Left ventricle myocardium inferior (tissue), 1 donor: ENCODE results near the gene CD247. TPM values are rescaled to one million over a fixed set of nuclear protein-coding genes. Genes with fewer than 3 reads are reported as not detected.

ENCODE experiments used
- DNase-seq: peaks from one replicate; pipeline ENCODE4 v3.0.0-alpha.2; 2020
- H3K27ac ChIP-seq: fragments of 200-600 bp; replicated peaks from 2 replicates; pipeline ENCODE4 v1.8.0; 2021
- H3K27me3 ChIP-seq: fragments of 200-600 bp; 2 replicates; pipeline ENCODE4 v1.8.0; 2021; ENCODE audit warnings: low read depth
- H3K36me3 ChIP-seq: fragments of 200-600 bp; 2 replicates; pipeline ENCODE4 v1.8.0; 2021
- H3K4me1 ChIP-seq: fragments of 200-600 bp; 2 replicates; pipeline ENCODE4 v1.8.0; 2021
- H3K4me3 ChIP-seq: fragments of 200-600 bp; 2 replicates; pipeline ENCODE4 v1.8.0; 2021; ENCODE audit warnings: mild to moderate bottlenecking, moderate library complexity
- H3K9me3 ChIP-seq: fragments of 200-600 bp; replicated peaks from 2 replicates; pipeline ENCODE4 v1.8.0; 2021
- CTCF ChIP-seq: fragments of 200-600 bp; IDR thresholded peaks from 2 replicates; pipeline ENCODE4 v1.8.0; 2021; ENCODE audit warnings: antibody characterized with exemption, mild to moderate bottlenecking, borderline replicate concordance
- intact Hi-C: fragments of 100-400 bp; cut with micrococcal nuclease; formaldehyde crosslinking; loops from one replicate; pipeline ENCODE4 v1.11.0; 2022
- total RNA-seq: library from RNA; stranded (reverse); fragmentation: NEBNext Ultra II Directional; extraction: Animal tissue kit (Norgen Biotek cat#: 25700); gene quantifications from one replicate; pipeline ENCODE4 v1.2.1, GENCODE V29; 2021
- donor health status: DM: no; HTN: yes; CAD: no; lungs with severe emphysema.

CD247 gene
- total RNA-seq, 1 donor from 2014 or later, result 0.82 TPM

- Histone ChIP-seq H3K27ac (no peak overlapping the region), H3K4me3 (no peak overlapping the region), H3K27me3 (peaks cover 10% of the 10 kb centered on the region), H3K4me1 (no peaks in the 10 kb centered on the region), H3K36me3 (no peaks in the 10 kb centered on the region), H3K9me3 (peaks cover 12% of the 10 kb centered on the region)
- DNase-seq, result no peak
- intact Hi-C loops, result no loop called here
- no peak for TF ChIP-seq CTCF
Measured at GRCh38 chr1:167520711-167521206, 2.4 kb upstream of the CD247 start.

DNA sequence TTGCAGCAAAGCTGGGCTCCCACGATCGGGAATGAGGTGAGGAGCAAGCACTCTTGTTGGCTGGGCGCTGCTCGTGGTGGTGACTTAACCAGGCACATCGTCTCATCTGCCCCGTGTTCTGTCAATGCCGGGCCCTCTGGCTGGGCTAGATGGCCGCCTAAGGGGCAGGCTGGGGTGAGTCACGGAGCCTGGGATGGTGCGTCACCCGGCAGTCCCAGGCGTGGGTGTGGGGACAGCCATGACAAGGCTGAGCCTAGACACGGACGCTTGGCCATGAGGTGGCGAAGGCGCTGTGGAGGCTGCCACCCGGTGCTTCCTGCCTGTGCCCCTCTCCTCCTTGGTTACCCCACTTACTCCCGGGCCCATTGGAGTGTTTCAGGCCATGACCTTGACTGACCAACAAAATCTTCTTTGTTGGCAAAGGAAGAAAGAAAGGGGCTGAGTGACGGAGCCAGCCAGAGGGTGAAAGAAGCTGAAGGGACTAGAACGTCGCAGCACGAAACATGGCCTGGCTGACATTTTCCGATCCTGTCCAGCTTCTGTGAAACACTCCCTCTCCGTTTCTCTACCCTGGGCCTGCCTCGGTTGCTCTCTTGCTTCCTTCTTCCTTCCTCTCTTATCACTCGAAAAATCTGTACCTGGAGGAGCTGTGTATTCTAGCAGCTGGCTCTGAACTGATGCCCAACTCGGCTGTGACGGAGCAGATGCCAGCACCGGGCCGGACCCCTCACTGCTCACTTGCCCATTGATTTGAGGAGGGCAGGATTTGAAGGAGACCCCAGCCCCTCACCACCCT is 596 bp downstream of the CD247 start:
- Histone ChIP-seq H3K27ac (no peak overlapping the region), H3K27me3 (peaks cover 21% of the 10 kb centered on the region), H3K4me1 (no peaks in the 10 kb centered on the region), H3K36me3 (no peaks in the 10 kb centered on the region), H3K4me3 (no peak overlapping the region), H3K9me3 (no peaks in the 10 kb centered on the region)
- intact Hi-C loops, result no loop called here
- no peak for DNase-seq
- TF ChIP-seq CTCF, result no peak

DNA sequence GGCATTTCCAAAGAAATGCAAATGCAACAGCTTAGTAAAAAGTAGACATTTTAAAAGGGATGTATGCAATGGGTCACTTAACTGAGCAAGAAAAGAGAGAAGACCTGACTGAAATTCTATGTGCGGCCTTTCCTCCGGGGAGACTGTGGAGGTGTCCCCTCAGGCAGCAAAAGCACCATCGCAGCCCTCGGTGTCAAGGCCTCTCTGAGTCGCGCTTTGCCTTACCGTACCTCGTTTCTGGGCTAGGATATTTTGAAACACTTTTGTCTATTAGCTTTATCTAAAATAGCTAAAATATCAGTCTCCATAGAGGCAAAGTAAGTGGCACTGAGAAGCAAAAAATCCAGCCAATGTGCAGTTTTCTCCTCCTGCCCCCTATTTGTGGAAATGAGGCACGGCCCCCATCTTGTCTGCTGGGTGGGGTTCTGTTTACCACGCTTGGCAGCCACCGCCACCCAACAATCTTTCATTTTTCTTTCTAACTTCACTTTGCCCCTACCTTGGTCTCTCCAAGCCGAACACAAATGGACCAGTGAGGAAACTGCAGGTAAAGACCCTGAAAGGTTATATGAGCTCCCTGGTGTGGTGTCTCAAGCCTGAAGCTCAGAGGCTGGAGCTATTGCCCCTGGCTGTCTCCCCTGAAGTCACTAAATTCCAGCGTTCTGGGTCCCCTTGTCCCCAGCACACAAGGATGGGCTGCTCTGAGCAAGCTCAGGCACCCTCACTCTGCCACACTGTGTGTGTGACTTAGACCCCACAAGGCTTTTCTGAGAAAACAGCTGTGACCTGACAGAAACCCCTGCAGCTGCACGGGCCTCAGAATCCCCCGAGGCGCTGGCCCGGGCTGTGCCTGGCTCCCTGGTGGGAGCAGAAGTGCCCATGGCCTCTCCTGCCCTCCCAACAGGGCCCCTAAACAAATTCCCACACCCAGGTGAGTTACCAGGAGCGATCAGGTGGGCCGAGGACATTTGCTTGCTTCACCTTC is 1.6 kb downstream of the CD247 start:
- Histone ChIP-seq H3K4me3 (no peak overlapping the region), H3K27me3 (peaks cover 29% of the 10 kb centered on the region), H3K36me3 (no peaks in the 10 kb centered on the region), H3K4me1 (no peaks in the 10 kb centered on the region), H3K9me3 (no peaks in the 10 kb centered on the region), H3K27ac (no peak overlapping the region)
- no peak for DNase-seq
- intact Hi-C loops, result no loop called here
- TF ChIP-seq CTCF, result no peak

- Histone ChIP-seq H3K4me1 (no peaks in the 10 kb centered on the region), H3K36me3 (no peaks in the 10 kb centered on the region), H3K27me3 (peaks cover 29% of the 10 kb centered on the region), H3K4me3 (no peak overlapping the region), H3K27ac (no peak overlapping the region), H3K9me3 (no peaks in the 10 kb centered on the region)
- TF ChIP-seq CTCF, result no peak
- DNase-seq, result no peak
- intact Hi-C loops, result no loop called here
Measured at GRCh38 chr1:167515893-167516321, 2.4 kb downstream of the CD247 start.

DNA sequence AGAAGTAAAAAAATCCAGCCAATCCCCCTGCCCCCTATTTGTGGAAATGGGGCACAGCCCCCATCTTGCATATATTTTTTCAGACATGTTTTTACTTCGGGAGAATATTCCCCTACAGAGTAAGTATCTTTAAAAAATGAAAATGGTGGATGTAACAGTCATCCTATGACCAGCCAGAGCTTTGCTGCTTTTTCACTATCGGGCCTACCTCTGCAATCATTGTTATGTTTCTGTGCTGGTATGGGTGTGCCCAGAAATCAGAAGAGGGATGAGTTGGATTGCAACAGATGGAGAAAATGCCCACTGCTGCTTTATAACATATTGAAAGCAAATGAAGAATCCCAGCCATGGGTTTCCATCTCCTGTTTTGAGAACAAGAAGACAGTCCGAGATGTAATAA is 2.9 kb downstream of the CD247 start:
- Histone ChIP-seq H3K27me3 (peaks cover 32% of the 10 kb centered on the region), H3K36me3 (no peaks in the 10 kb centered on the region), H3K27ac (no peak overlapping the region), H3K4me3 (no peak overlapping the region), H3K9me3 (no peaks in the 10 kb centered on the region), H3K4me1 (no peaks in the 10 kb centered on the region)
- no peak for TF ChIP-seq CTCF
- intact Hi-C loops, result no loop called here
- DNase-seq, result no peak
